Ascending aorta (tissue), 2 donors: ENCODE results near the gene MYO1A. TPM values are rescaled to one million over a fixed set of nuclear protein-coding genes. Genes with fewer than 3 reads are reported as not detected.

Experiments
- DNase-seq, 2 donors: peaks; one replicate each; pipeline ENCODE4 v3.0.0-alpha.2; 2019; ENCODE audit warnings: low spot score in 2 of 2
- H3K27ac ChIP-seq, 2 donors: fragments of 200-600 bp; sonication (generic); one replicate each; pipeline ENCODE4 v1.5.1; 2016 to 2017; ENCODE audit warnings: mild to moderate bottlenecking in 1 of 2
- H3K27me3 ChIP-seq: fragments of 200-600 bp; sonication (generic); one replicate; pipeline ENCODE4 v1.5.1; 2017
- H3K36me3 ChIP-seq, 2 donors: fragments of 200-600 bp; sonication (generic); one replicate each; pipeline ENCODE4 v1.5.1; 2016
- H3K4me1 ChIP-seq, 2 donors: fragments of 200-600 bp; sonication (generic); one replicate each; pipeline ENCODE4 v1.5.1; 2016 to 2017; ENCODE audit warnings: mild to moderate bottlenecking in 1 of 2
- H3K4me3 ChIP-seq, 2 donors: fragments of 200-600 bp; sonication (generic); one replicate each; pipeline ENCODE4 v1.5.1; 2016 to 2017; ENCODE audit warnings: mild to moderate bottlenecking in 1 of 2
- H3K9me3 ChIP-seq, 2 donors: fragments of 200-600 bp; sonication (generic); one replicate each; pipeline ENCODE4 v1.5.1; 2016
- CTCF ChIP-seq, 3 experiments: fragments of 200-600 bp in 2 of 3; fragments of 450-650 bp in 1 of 3; sonication (generic) in 2 of 3; IDR thresholded peaks; one replicate each; pipeline ENCODE4 v1.5.1; 2016 to 2019; ENCODE audit warnings: antibody characterized with exemption in 3 of 3, mild to moderate bottlenecking in 1 of 3, moderate library complexity in 1 of 3
- intact Hi-C: fragments of 100-400 bp; cut with DNase I; formaldehyde crosslinking; loops from one replicate; pipeline ENCODE4 v1.15.1; 2023
- total RNA-seq: library from RNA; depleted of rRNA; stranded (reverse); fragments of >200 nt; gene quantifications from one replicate; pipeline ENCODE4 v1.1.0, GENCODE V29; 2016

The MYO1A gene
- total RNA-seq, 1 donor from 2014 or later = not detected

GRCh38 chr12:57096099-57096572, 46.2 kb upstream of the MYO1A start:
- Histone ChIP-seq H3K4me3 (no peak overlapping the region), H3K27ac (peak overlapping the region in 1 of 2 donors; percentile 26), H3K36me3 (peaks cover 72 to 89% of the 10 kb centered on the region in 2 donors), H3K9me3 (no peaks in the 10 kb centered on the region), H3K4me1 (peaks cover 16 to 32% of the 10 kb centered on the region in 2 donors), H3K27me3 (no peaks in the 10 kb centered on the region)
- intact Hi-C loops = no loop called here
- DNase-seq = no peak
- TF ChIP-seq CTCF (IDR thresholded peaks at IDR 0.05) = no peak

- Histone ChIP-seq H3K36me3 (peaks cover 72 to 86% of the 10 kb centered on the region in 2 donors), H3K9me3 (no peaks in the 10 kb centered on the region), H3K4me3 (no peak overlapping the region), H3K4me1 (peaks cover 23 to 39% of the 10 kb centered on the region in 2 donors), H3K27ac (peak overlapping the region; percentile 83 to 87), H3K27me3 (no peaks in the 10 kb centered on the region)
- intact Hi-C loops = no loop called here
- no peak for TF ChIP-seq CTCF (IDR thresholded peaks at IDR 0.05)
- no peak for DNase-seq
These were observed 45.5 kb upstream of the MYO1A start for GRCh38 chr12:57095440-57095839.

- peaks cover 65 to 77% of the 10 kb centered on the region in 2 donors for H3K36me3 ChIP-seq
- H3K4me1 ChIP-seq = peaks cover 26 to 43% of the 10 kb centered on the region in 2 donors
- intact Hi-C loops = no loop called here
- DNase-seq = no peak
- peak overlapping the region; percentile 83 to 87 for H3K27ac ChIP-seq
- no peaks in the 10 kb centered on the region for H3K9me3 ChIP-seq
- H3K4me3 ChIP-seq = peak overlapping the region in 1 of 2 donors; percentile 33
- no peaks in the 10 kb centered on the region for H3K27me3 ChIP-seq
- TF ChIP-seq CTCF (IDR thresholded peaks at IDR 0.05) = no peak
These were observed 44.6 kb upstream of the MYO1A start for GRCh38 chr12:57094208-57095160.

- H3K27me3 ChIP-seq = no peaks in the 10 kb centered on the region
- H3K9me3 ChIP-seq = no peaks in the 10 kb centered on the region
- DNase-seq = peak in 1 of 2 donors; percentile 90
- peaks cover 56 to 69% of the 10 kb centered on the region in 2 donors for H3K36me3 ChIP-seq
- intact Hi-C loops = loop anchor here (2.0 kb wide), 1 partner anchor 25 kb away; no protein-coding TSS in a partner anchor
- H3K4me1 ChIP-seq = peaks cover 26 to 43% of the 10 kb centered on the region in 2 donors
- H3K4me3 ChIP-seq = peak overlapping the region in 1 of 2 donors; percentile 33
- TF ChIP-seq CTCF (IDR thresholded peaks at IDR 0.05) = peak; percentile 45 to 56 (median 46)
- H3K27ac ChIP-seq = peak overlapping the region; percentile 83 to 87
These were observed 43.7 kb upstream of the MYO1A start for GRCh38 chr12:57093415-57094207.

- H3K27me3 ChIP-seq = no peaks in the 10 kb centered on the region
- H3K9me3 ChIP-seq = no peaks in the 10 kb centered on the region
- peak overlapping the region; percentile 83 to 87 for H3K27ac ChIP-seq
- H3K4me3 ChIP-seq = peak overlapping the region in 1 of 2 donors; percentile 33
- H3K4me1 ChIP-seq = peaks cover 26 to 47% of the 10 kb centered on the region in 2 donors
- DNase-seq = no peak
- intact Hi-C loops = loop anchor here (2.0 kb wide), 1 partner anchor 24 kb away; no protein-coding TSS in a partner anchor
- peaks cover 49 to 63% of the 10 kb centered on the region in 2 donors for H3K36me3 ChIP-seq
- TF ChIP-seq CTCF (IDR thresholded peaks at IDR 0.05) = no peak
These were observed 43.0 kb upstream of the MYO1A start for GRCh38 chr12:57092876-57093414.
